Activated CD4-positive, alpha-beta T cell treated with anti-CD3 and anti-CD28 coated beads, Interleukin-2, amount 10 ng/mL, durations not matched to agents 24 days and 14 days (primary cell): Measurements from ENCODE around the gene NMRAL1. TPM values are rescaled to one million over a fixed set of nuclear protein-coding genes. Genes with fewer than 3 reads are reported as not detected.

Experiments used
- DNase-seq: peaks from one replicate; pipeline ENCODE4 v3.0.0; 2022
- H3K27ac Mint-ChIP-seq: one replicate; pipeline ENCODE4 v1.8.0; 2022; ENCODE audit warnings: mild to moderate bottlenecking, mixed read lengths
- H3K27me3 Mint-ChIP-seq: one replicate; pipeline ENCODE4 v1.8.0; 2022; ENCODE audit warnings: mixed read lengths
- H3K36me3 Mint-ChIP-seq: one replicate; pipeline ENCODE4 v1.8.0; 2022; ENCODE audit warnings: low read depth, mild to moderate bottlenecking, mixed read lengths
- H3K4me1 Mint-ChIP-seq: one replicate; pipeline ENCODE4 v1.8.0; 2021; ENCODE audit warnings: mixed read lengths
- H3K4me3 Mint-ChIP-seq: one replicate; pipeline ENCODE4 v1.8.0; 2022; ENCODE audit warnings: mild to moderate bottlenecking, moderate library complexity, mixed read lengths
- H3K9me3 Mint-ChIP-seq: one replicate; pipeline ENCODE4 v1.8.0; 2021; ENCODE audit warnings: mixed read lengths
- intact Hi-C: fragments of 100-400 bp; cut with micrococcal nuclease; formaldehyde crosslinking; loops from one replicate; pipeline ENCODE4 v1.15.1; 2023
- total RNA-seq: library from RNA; stranded (reverse); gene quantifications from 2 replicates; pipeline ENCODE4 v1.2.3, GENCODE V29; 2022

The NMRAL1 gene
- total RNA-seq = 32.2 and 34.5 TPM in 2 replicates

DNA sequence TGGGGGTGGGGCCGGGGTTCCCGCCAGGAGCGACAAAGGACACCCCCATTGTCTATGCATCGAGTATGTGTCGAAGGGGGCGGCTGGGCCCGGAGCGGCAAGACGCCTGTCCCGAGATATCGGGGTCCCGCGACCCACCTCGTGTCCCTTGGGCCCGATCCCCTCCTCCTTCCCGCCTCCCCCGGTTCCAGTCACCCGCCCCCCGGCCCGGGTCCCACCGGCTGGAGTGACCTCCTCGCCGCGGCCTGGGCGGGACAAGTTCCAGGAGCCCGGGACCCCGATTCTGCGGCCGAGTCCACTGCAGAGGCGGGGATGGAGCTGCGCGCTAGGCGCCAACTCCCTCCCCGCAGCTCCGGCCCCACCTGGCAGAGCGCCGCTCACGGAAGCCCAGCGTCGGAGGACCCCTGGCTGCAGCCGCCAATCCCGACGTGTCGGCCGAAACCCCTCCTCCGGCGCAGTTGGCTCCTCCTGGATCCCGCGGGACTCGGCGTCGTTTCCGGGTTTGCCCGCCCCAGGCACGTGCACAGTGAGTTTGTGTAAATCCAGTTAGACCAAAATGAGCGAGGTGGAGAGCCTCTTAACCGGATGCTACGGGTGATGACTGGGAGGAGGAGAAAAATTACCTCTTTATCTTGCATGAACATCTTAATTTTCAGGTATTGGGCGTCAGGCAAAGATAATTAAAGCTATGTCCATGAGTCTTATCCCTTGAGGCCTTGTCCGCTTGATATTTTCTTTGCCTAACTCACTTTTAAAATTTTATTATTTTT, at the start of gene NMRAL1:
NMRAL1 (minus strand) TSS at position 434 of the 770 bp plus-strand sequence. CDS start 493 bp downstream, outside the sequence.
- Mint-ChIP-seq H3K4me3 (peak within 1 kb of the TSS; percentile 92), H3K9me3 (no peaks in the 10 kb centered on the region), H3K27me3 (no peaks in the 10 kb centered on the region), H3K36me3 (peaks cover 15% of the 10 kb centered on the region), H3K27ac (peak within 1 kb of the TSS; percentile 86), H3K4me1 (peaks cover 28% of the 10 kb centered on the region)
- intact Hi-C loops = loop anchor here (1.0 to 10.0 kb wide), 2 partner anchors 60 to 120 kb away; partner anchors contain the start of gene PAM16
- peak; percentile 96 for DNase-seq

DNA sequence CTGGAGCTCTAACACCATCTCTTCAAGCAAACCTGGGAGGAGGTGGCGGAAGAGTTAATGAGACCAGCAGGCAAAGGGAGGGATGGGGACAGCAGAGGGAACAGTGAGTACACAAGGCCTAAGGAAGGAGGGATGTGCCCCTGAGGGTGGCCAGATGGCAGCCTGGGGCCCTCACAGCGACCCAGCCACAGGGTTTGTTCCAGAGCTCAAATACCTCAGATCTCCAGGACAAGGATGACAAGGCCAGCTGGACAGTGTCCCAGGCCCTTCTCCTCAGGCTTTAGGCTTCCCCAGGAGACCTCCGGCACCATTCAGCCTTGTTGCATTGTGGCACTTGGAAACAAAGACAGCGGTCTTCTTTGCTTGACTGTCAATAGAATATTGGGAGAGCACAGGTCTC, 49.3 kb upstream of the NMRAL1 start:
- intact Hi-C loops = no loop called here
- peaks cover 15% of the 10 kb centered on the region for H3K4me1 Mint-ChIP-seq

DNA sequence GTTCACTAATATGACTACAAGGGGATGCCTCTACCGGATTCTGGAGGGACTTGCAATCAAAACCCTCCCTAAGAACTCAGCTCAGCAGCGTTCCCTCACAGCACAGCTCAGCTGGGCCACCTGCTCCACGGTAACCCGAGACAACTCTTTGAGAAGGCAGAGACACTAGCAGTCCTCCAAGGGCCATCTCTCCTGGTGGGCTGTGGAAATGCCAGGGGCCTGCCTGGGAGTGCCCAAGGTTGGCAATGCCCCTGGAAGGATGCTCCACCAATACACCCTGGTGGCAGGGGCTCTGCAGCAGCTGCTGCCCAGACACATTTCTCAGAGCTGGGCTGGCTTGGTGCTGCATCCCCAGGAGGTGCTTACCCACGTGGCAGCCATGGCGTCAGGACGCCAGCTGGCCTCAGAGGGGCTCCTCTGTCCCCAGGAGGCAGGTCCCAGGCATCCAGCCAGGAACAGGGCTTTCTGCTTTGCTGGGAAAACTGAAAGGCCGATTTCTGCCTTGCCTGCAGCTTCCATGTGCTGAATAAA, 47.7 kb upstream of the NMRAL1 start:
- no peak for DNase-seq
- no peaks in the 10 kb centered on the region for H3K27me3 Mint-ChIP-seq
- H3K4me3 Mint-ChIP-seq = no peak overlapping the region
- intact Hi-C loops = no loop called here
- H3K27ac Mint-ChIP-seq = no peak overlapping the region
- peaks cover 13% of the 10 kb centered on the region for H3K4me1 Mint-ChIP-seq
- H3K9me3 Mint-ChIP-seq = no peaks in the 10 kb centered on the region
- H3K36me3 Mint-ChIP-seq = peaks cover 9% of the 10 kb centered on the region

More for the DNA sequence above, 49.3 kb upstream of the NMRAL1 start:
- H3K36me3 Mint-ChIP-seq = peaks cover 9% of the 10 kb centered on the region
- no peaks in the 10 kb centered on the region for H3K27me3 Mint-ChIP-seq
- DNase-seq = no peak
- H3K9me3 Mint-ChIP-seq = no peaks in the 10 kb centered on the region
- no peak overlapping the region for H3K27ac Mint-ChIP-seq
- no peak overlapping the region for H3K4me3 Mint-ChIP-seq

DNA sequence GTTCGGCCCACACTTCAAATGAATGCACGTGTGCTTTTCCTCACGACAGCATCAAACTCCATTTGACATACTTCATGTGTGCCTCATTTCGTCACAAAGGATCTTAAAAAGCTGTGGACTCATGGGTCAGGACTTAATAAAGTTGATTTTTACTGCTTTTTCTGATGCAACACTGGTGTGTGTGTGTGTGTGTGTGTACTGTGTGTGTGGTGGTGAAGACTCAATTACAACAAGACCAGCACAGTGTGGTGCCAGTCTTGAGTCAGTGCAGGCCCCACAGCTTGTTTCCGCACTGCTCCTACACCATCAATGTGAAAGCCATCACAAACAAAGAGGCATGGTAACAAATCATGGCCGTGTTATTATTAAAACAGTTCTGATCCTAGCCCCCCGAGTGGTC, 46.5 kb upstream of the NMRAL1 start:
- no peaks in the 10 kb centered on the region for H3K27me3 Mint-ChIP-seq
- H3K9me3 Mint-ChIP-seq = no peaks in the 10 kb centered on the region
- peaks cover 8% of the 10 kb centered on the region for H3K36me3 Mint-ChIP-seq
- intact Hi-C loops = no loop called here
- no peak overlapping the region for H3K27ac Mint-ChIP-seq
- DNase-seq = no peak
- no peak overlapping the region for H3K4me3 Mint-ChIP-seq
- H3K4me1 Mint-ChIP-seq = peaks cover 11% of the 10 kb centered on the region

DNA sequence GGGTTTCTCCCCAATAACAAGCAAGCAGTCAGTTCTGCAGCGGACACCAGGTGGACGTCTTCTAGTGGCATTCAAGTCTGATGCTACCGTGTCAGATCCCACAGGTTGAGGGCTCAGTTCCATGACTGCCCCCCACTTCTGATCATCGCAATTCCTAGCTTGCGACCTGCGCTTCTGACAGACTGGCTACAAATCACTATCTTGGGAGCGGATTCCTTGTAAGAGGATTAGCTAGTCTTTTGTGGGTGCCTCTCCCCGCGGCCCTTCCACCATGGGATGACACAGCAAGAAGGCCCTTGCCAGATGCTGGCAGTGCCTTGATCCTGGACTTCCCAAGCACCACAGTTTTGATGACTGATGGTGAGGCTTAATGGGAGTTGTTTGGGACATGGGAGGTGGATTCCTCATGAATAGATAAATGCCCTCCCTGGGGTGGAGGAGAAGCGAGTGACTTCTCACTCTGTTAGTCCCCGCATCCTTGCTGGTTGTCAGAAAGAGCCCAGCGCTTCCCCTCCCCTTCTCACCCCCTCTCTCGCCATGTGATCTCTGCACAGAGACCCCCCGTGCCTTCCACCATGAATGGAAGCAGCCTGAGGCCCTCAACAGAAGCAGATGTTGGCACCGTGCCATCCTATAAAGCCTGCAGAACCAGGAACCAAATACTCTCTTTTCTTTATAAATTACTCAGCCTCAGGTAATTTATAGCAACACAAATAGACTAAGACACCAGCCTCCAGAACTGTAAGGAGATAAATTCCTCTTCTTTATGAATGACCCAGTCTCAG, 45.0 kb upstream of the NMRAL1 start:
- H3K9me3 Mint-ChIP-seq = no peaks in the 10 kb centered on the region
- H3K36me3 Mint-ChIP-seq = peaks cover 14% of the 10 kb centered on the region
- no peak for DNase-seq
- no peak overlapping the region for H3K4me3 Mint-ChIP-seq
- H3K27me3 Mint-ChIP-seq = no peaks in the 10 kb centered on the region
- H3K4me1 Mint-ChIP-seq = peaks cover 24% of the 10 kb centered on the region
- H3K27ac Mint-ChIP-seq = no peak overlapping the region
- intact Hi-C loops = no loop called here

- H3K9me3 Mint-ChIP-seq = no peaks in the 10 kb centered on the region
- H3K36me3 Mint-ChIP-seq = peaks cover 18% of the 10 kb centered on the region
- no peak overlapping the region for H3K27ac Mint-ChIP-seq
- no peak overlapping the region for H3K4me3 Mint-ChIP-seq
- intact Hi-C loops = no loop called here
- no peaks in the 10 kb centered on the region for H3K27me3 Mint-ChIP-seq
- H3K4me1 Mint-ChIP-seq = peaks cover 30% of the 10 kb centered on the region
- DNase-seq = no peak
Measured at GRCh38 chr16:4517812-4518680, 43.6 kb upstream of the NMRAL1 start.

DNA sequence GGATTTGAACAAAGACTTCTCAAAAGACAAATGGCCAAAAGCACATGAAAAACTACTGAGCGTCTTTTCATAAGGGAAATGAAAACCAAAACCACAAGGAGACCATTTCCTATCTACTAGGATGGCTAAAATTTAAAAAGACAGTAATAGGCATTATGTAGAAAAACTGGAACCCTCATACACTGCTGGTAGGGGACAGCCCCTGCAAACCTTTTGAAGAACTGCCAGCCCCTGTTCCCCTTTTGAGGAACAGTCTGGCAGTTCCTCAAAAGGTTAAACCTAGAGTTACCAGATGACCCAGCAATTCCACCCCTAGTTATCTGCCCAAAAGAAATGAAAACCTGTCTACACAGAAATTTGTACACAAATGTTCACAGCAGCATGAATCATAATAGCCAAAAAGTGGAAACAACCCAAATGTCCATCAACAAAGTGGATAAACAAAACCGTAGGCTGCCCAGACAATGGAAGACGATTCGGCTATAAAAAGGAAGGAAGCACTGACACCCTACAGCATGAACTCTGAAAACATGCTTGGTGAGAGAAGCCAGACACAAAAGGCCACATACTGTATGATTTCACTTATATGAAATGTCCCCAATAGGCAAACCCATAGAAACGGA, 41.3 kb upstream of the NMRAL1 start:
- H3K27ac Mint-ChIP-seq = peak overlapping the region; percentile 79
- H3K4me1 Mint-ChIP-seq = peaks cover 34% of the 10 kb centered on the region
- H3K9me3 Mint-ChIP-seq = no peaks in the 10 kb centered on the region
- intact Hi-C loops = loop anchor here (1.0 to 2.0 kb wide), 3 partner anchors 10 to 33 kb away; no protein-coding TSS in a partner anchor
- DNase-seq = no peak
- H3K36me3 Mint-ChIP-seq = peaks cover 30% of the 10 kb centered on the region
- H3K4me3 Mint-ChIP-seq = peak overlapping the region; percentile 69
- no peaks in the 10 kb centered on the region for H3K27me3 Mint-ChIP-seq

DNA sequence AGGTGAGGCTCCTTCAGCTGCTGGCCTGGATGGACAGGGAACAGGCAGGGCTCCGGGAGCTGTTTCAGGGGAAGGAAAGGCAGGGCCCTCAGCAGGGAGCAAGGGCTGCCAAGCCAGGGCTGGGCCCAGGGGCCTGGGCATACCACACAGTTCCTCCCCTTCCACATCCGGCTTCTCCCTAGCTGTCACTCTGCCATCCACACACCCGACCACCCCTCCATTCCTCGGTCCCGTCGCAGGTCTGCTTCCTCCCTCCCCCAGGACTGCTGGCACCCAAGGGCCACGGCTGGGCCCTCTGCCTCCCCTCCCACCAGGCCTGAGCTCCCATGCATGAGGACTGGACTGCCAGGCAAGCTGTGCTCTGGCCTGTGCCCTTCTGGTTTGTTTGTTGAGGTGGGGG, 40.2 kb upstream of the NMRAL1 start:
- H3K27me3 Mint-ChIP-seq = no peaks in the 10 kb centered on the region
- H3K36me3 Mint-ChIP-seq = peaks cover 35% of the 10 kb centered on the region
- H3K4me3 Mint-ChIP-seq = peak overlapping the region; percentile 69
- no peaks in the 10 kb centered on the region for H3K9me3 Mint-ChIP-seq
- intact Hi-C loops = loop anchor here (1.0 to 2.0 kb wide), 3 partner anchors 9 to 34 kb away; no protein-coding TSS in a partner anchor
- peak overlapping the region; percentile 79 for H3K27ac Mint-ChIP-seq
- H3K4me1 Mint-ChIP-seq = peaks cover 36% of the 10 kb centered on the region
- DNase-seq = no peak

- Mint-ChIP-seq H3K36me3 (peaks cover 35% of the 10 kb centered on the region), H3K9me3 (no peaks in the 10 kb centered on the region), H3K27ac (no peak overlapping the region), H3K4me1 (peaks cover 36% of the 10 kb centered on the region), H3K27me3 (no peaks in the 10 kb centered on the region), H3K4me3 (peak overlapping the region; percentile 8)
- intact Hi-C loops = loop anchor here (2.0 kb wide), 2 partner anchors 15 to 35 kb away; no protein-coding TSS in a partner anchor
- no peak for DNase-seq
Measured at GRCh38 chr16:4513881-4514280, 39.5 kb upstream of the NMRAL1 start.

GRCh38 chr16:4513086-4513860, 38.8 kb upstream of the NMRAL1 start:
- Mint-ChIP-seq H3K4me1 (peaks cover 32% of the 10 kb centered on the region), H3K27ac (peak overlapping the region; percentile 34), H3K36me3 (peaks cover 35% of the 10 kb centered on the region), H3K27me3 (no peaks in the 10 kb centered on the region), H3K9me3 (no peaks in the 10 kb centered on the region), H3K4me3 (no peak overlapping the region)
- intact Hi-C loops = no loop called here
- DNase-seq = no peak

GRCh38 chr16:4512473-4512872, 38.0 kb upstream of the NMRAL1 start:
- peaks cover 43% of the 10 kb centered on the region for H3K36me3 Mint-ChIP-seq
- peaks cover 33% of the 10 kb centered on the region for H3K4me1 Mint-ChIP-seq
- no peaks in the 10 kb centered on the region for H3K9me3 Mint-ChIP-seq
- H3K27me3 Mint-ChIP-seq = no peaks in the 10 kb centered on the region
- DNase-seq = no peak
- intact Hi-C loops = no loop called here
- no peak overlapping the region for H3K4me3 Mint-ChIP-seq
- no peak overlapping the region for H3K27ac Mint-ChIP-seq

DNA sequence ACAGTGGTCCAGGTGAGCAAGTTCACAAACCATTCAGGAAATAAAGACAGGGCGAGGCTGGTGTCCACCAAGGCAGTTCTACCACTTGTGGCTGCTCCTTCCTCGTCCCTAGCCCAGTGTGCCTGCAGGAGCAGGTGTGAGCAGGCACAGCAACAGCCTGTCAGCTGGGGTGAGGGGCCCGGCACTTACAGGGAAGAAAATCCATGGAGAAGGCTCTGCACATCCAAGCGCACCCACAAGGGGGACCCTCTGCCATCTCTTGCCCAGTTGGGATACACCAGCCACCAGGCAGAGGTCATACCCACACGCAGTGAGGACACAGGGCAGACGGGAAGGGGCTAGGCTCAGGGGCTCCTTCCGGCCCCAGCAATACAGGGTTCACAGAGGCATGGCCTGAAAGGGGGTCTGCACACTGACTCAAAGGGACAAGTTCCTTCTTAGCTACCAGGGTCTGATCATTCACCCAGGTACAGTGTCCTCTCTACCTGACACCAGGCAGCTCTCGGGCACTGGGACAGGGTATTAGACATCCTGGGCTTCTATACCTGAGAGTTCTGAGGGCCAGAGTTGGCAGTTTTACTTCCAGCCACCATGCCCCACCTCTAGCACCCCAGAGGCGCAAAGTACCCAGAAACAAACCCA, 37.1 kb upstream of the NMRAL1 start:
- H3K9me3 Mint-ChIP-seq = no peaks in the 10 kb centered on the region
- peaks cover 35% of the 10 kb centered on the region for H3K4me1 Mint-ChIP-seq

More for the DNA sequence above, 37.1 kb upstream of the NMRAL1 start:
- DNase-seq = no peak
- H3K4me3 Mint-ChIP-seq = no peak overlapping the region
- no peak overlapping the region for H3K27ac Mint-ChIP-seq
- peaks cover 51% of the 10 kb centered on the region for H3K36me3 Mint-ChIP-seq
- intact Hi-C loops = no loop called here
- H3K27me3 Mint-ChIP-seq = no peaks in the 10 kb centered on the region
